RCC 7860 (cell line): ENCODE measurements around the gene ATP2A3.

Source experiments
- DNase-seq: peaks from one replicate; pipeline ENCODE4 v3.0.0-alpha.2; 2015; ENCODE audit warnings: low spot score
- FAIRE-seq: peaks from 2 replicates; lab custom pipeline; 2012; peaks lifted over from hg19 to GRCh38; lab: Jason Lieb, UNC

Gene ATP2A3

GRCh38 chr17:3915995-3916696, 48.1 kb downstream of the ATP2A3 start, which contains the start of gene P2RX1:
Gene P2RX1, minus strand, starts transcription at chr17:3916465. Its CDS starts 240 bp downstream, at chr17:3916225.
- FAIRE-seq (no peak), DNase-seq (no peak)

- DNase-seq (no peak), FAIRE-seq (no peak)
These were observed 48.6 kb downstream of the ATP2A3 start for GRCh38 chr17:3915581-3915994.

GRCh38 chr17:3914312-3914670, 49.9 kb downstream of the ATP2A3 start:
- FAIRE-seq, result no peak
- no peak for DNase-seq

- no peak for FAIRE-seq
These were observed 50.5 kb downstream of the ATP2A3 start for GRCh38 chr17:3913531-3914311.

GRCh38 chr17:3912827-3913226, 51.4 kb downstream of the ATP2A3 start:
- DNase-seq, result no peak
- no peak for FAIRE-seq

More at GRCh38 chr17:3913531-3914311, 50.5 kb downstream of the ATP2A3 start:
- DNase-seq, result peak; percentile 40

- no peak for FAIRE-seq
- no peak for DNase-seq
These were observed 52.8 kb downstream of the ATP2A3 start for GRCh38 chr17:3911271-3912053.

- no peak for DNase-seq
- FAIRE-seq, result no peak
These were observed 53.6 kb downstream of the ATP2A3 start for GRCh38 chr17:3910420-3911270.

- no peak for FAIRE-seq
- no peak for DNase-seq
These were observed 55.0 kb downstream of the ATP2A3 start for GRCh38 chr17:3909257-3909656.

- DNase-seq, result no peak
- FAIRE-seq, result no peak
These were observed 56.6 kb downstream of the ATP2A3 start for GRCh38 chr17:3907483-3908216.

GRCh38 chr17:3906881-3907280, 57.4 kb downstream of the ATP2A3 start:
- no peak for FAIRE-seq

GRCh38 chr17:3905017-3905520, 59.2 kb downstream of the ATP2A3 start:
- DNase-seq (no peak), FAIRE-seq (no peak)

More at GRCh38 chr17:3906881-3907280, 57.4 kb downstream of the ATP2A3 start:
- DNase-seq, result no peak

- no peak for DNase-seq
- FAIRE-seq, result no peak
These were observed 59.7 kb downstream of the ATP2A3 start for GRCh38 chr17:3904501-3904900.

- no peak for DNase-seq
- FAIRE-seq, result no peak
These were observed 60.4 kb downstream of the ATP2A3 start for GRCh38 chr17:3903881-3904290.

- FAIRE-seq (no peak), DNase-seq (no peak)
These were observed 61.0 kb downstream of the ATP2A3 start for GRCh38 chr17:3903051-3903825.

GRCh38 chr17:3900646-3901045, 63.6 kb downstream of the ATP2A3 start:
- FAIRE-seq, result no peak
- no peak for DNase-seq

- DNase-seq (no peak), FAIRE-seq (no peak)
These were observed 66.5 kb downstream of the ATP2A3 start for GRCh38 chr17:3897731-3898130.

GRCh38 chr17:3896968-3897235, 67.3 kb downstream of the ATP2A3 start:
- FAIRE-seq, result no peak
- no peak for DNase-seq

GRCh38 chr17:3896108-3896967, 67.9 kb downstream of the ATP2A3 start:
- no peak for DNase-seq
- FAIRE-seq, result no peak
